ENCODE results near the gene KCNN3.

- TF ChIP-seq EZH2 (IDR thresholded peaks at IDR 0.05; ENCODE audit: borderline replicate concordance, insufficient read depth, low read depth, low read length, poor library complexity, severe bottlenecking) (no peak), CTCF (IDR thresholded peaks at IDR 0.05) (peak; percentile 90)
These were observed 109.6 kb downstream of the KCNN3 start for GRCh38 chr1:154760469-154760933.

All from B cell (primary cell).